Astrocyte (in vitro differentiated cells and primary cell): ENCODE data around the gene OTUB1. TPM values are rescaled to one million over a fixed set of nuclear protein-coding genes. Genes with fewer than 3 reads are reported as not detected.

Experiments used
- DNase-seq: peaks from one replicate; pipeline ENCODE4 v3.0.0-alpha.2; 2010; ENCODE audit warnings: low read depth
- FAIRE-seq: peaks from 2 replicates; lab custom pipeline; 2011; peaks lifted over from hg19 to GRCh38; lab: Jason Lieb, UNC
- H2AFZ ChIP-seq: 2 replicates; pipeline ENCODE4 v1.6.0; 2012; ENCODE audit warnings: low read depth, low read length, inconsistent platforms
- H3K27ac ChIP-seq: 2 replicates; pipeline ENCODE4 v1.5.1; 2011; ENCODE audit warnings: low read depth, low read length, inconsistent platforms
- H3K27me3 ChIP-seq: 2 replicates; pipeline ENCODE4 v1.6.0; 2011; ENCODE audit warnings: low read length, inconsistent platforms; ENCODE audit not compliant: insufficient read depth
- H3K36me3 ChIP-seq: 2 replicates; pipeline ENCODE4 v1.5.1; 2011; ENCODE audit warnings: low read length, inconsistent platforms; ENCODE audit not compliant: insufficient read depth
- H3K4me1 ChIP-seq: 2 replicates; pipeline ENCODE4 v1.5.1; 2011; ENCODE audit warnings: low read length, inconsistent platforms; ENCODE audit not compliant: insufficient read depth
- H3K4me2 ChIP-seq: 2 replicates; pipeline ENCODE4 v1.6.0; 2012; ENCODE audit warnings: low read length, inconsistent platforms
- H3K4me3 ChIP-seq: 2 replicates; pipeline ENCODE4 v1.5.1; 2011; ENCODE audit warnings: low read depth, mild to moderate bottlenecking, low read length, inconsistent platforms; ENCODE audit not compliant: insufficient read depth
- H3K79me2 ChIP-seq: 2 replicates; pipeline ENCODE4 v1.6.0; 2012; ENCODE audit warnings: mild to moderate bottlenecking, low read length, inconsistent platforms; ENCODE audit not compliant: insufficient read depth
- H3K9ac ChIP-seq: 2 replicates; pipeline ENCODE4 v1.6.0; 2012; ENCODE audit warnings: mild to moderate bottlenecking, low read length, inconsistent platforms
- H3K9me3 ChIP-seq: 2 replicates; pipeline ENCODE4 v1.5.1; 2012; ENCODE audit warnings: low read depth, mild to moderate bottlenecking, low read length, inconsistent platforms; ENCODE audit not compliant: insufficient read depth
- H4K20me1 ChIP-seq: 2 replicates; pipeline ENCODE4 v1.6.0; 2012; ENCODE audit warnings: low read length, inconsistent platforms; ENCODE audit not compliant: insufficient read depth
- H3K27ac Mint-ChIP-seq: one replicate; pipeline ENCODE4 v1.8.0; 2021; ENCODE audit warnings: mild to moderate bottlenecking, mixed read lengths; ENCODE audit not compliant: unreplicated experiment
- H3K27me3 Mint-ChIP-seq: one replicate; pipeline ENCODE4 v1.8.0; 2021; ENCODE audit warnings: low read depth, mixed read lengths; ENCODE audit not compliant: unreplicated experiment
- H3K36me3 Mint-ChIP-seq: one replicate; pipeline ENCODE4 v1.8.0; 2021; ENCODE audit warnings: low read depth, mixed read lengths; ENCODE audit not compliant: unreplicated experiment
- H3K4me1 Mint-ChIP-seq: one replicate; pipeline ENCODE4 v1.8.0; 2021; ENCODE audit warnings: low read depth, mixed read lengths; ENCODE audit not compliant: unreplicated experiment
- H3K4me3 Mint-ChIP-seq: one replicate; pipeline ENCODE4 v1.8.0; 2021; ENCODE audit warnings: mild to moderate bottlenecking, moderate library complexity, mixed read lengths; ENCODE audit not compliant: unreplicated experiment
- H3K9me3 Mint-ChIP-seq: one replicate; pipeline ENCODE4 v1.8.0; 2021; ENCODE audit warnings: mild to moderate bottlenecking, mixed read lengths; ENCODE audit not compliant: unreplicated experiment
- EZH2 ChIP-seq: IDR thresholded peaks from 2 replicates; pipeline ENCODE4 v1.6.1; 2012; ENCODE audit warnings: mild to moderate bottlenecking, low read length, inconsistent platforms; ENCODE audit not compliant: insufficient read depth
- total RNA-seq: library from RNA; stranded (reverse); gene quantifications from 2 replicates; pipeline ENCODE4 v1.2.1, GENCODE V29; 2021
- TF ChIP-seq, protein P1 (sequence below): IDR thresholded peaks from 2 replicates; pipeline ENCODE4 v1.5.1; 2011; ENCODE audit warnings: low read depth, mild to moderate bottlenecking, inconsistent platforms, low read length, moderate library complexity; ENCODE audit not compliant: insufficient read depth

OTUB1 gene
- total RNA-seq, 1 donor from 2014 or later = 78.5 TPM

- Histone ChIP-seq H3K4me2 (peak within 1 kb of the TSS; percentile 91), H3K79me2 (peaks cover 49% of the 10 kb centered on the region), H3K27ac (peak within 1 kb of the TSS; percentile 95), H3K36me3 (no peaks in the 10 kb centered on the region), H3K9ac (peak within 1 kb of the TSS; percentile 99), H3K4me1 (peaks cover 13% of the 10 kb centered on the region), H4K20me1 (peaks cover 30% of the 10 kb centered on the region), H3K4me3 (peak within 1 kb of the TSS; percentile 93), H3K27me3 (no peaks in the 10 kb centered on the region), H3K9me3 (no peaks in the 10 kb centered on the region), H2AFZ (peak within 1 kb of the TSS; percentile 96)
- Mint-ChIP-seq H3K27me3 (peaks cover under 1% of the 10 kb centered on the region), H3K4me3 (peak within 1 kb of the TSS; percentile 99), H3K4me1 (peaks cover 10% of the 10 kb centered on the region), H3K9me3 (no peaks in the 10 kb centered on the region), H3K36me3 (peaks cover 6% of the 10 kb centered on the region), H3K27ac (peak within 1 kb of the TSS; percentile 98)
- DNase-seq (peak; percentile 99), FAIRE-seq (no peak)
- TF ChIP-seq, protein P1, sequence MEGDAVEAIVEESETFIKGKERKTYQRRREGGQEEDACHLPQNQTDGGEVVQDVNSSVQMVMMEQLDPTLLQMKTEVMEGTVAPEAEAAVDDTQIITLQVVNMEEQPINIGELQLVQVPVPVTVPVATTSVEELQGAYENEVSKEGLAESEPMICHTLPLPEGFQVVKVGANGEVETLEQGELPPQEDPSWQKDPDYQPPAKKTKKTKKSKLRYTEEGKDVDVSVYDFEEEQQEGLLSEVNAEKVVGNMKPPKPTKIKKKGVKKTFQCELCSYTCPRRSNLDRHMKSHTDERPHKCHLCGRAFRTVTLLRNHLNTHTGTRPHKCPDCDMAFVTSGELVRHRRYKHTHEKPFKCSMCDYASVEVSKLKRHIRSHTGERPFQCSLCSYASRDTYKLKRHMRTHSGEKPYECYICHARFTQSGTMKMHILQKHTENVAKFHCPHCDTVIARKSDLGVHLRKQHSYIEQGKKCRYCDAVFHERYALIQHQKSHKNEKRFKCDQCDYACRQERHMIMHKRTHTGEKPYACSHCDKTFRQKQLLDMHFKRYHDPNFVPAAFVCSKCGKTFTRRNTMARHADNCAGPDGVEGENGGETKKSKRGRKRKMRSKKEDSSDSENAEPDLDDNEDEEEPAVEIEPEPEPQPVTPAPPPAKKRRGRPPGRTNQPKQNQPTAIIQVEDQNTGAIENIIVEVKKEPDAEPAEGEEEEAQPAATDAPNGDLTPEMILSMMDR = no peak
- no peak for TF ChIP-seq EZH2
Observed at GRCh38 chr11:63974259-63975143, 11.7 kb upstream of the OTUB1 start, which contains the start of gene COX8A. Gene COX8A, plus strand, starts transcription at chr11:63974620. Its CDS starts 61 bp downstream, at chr11:63974681.

DNA sequence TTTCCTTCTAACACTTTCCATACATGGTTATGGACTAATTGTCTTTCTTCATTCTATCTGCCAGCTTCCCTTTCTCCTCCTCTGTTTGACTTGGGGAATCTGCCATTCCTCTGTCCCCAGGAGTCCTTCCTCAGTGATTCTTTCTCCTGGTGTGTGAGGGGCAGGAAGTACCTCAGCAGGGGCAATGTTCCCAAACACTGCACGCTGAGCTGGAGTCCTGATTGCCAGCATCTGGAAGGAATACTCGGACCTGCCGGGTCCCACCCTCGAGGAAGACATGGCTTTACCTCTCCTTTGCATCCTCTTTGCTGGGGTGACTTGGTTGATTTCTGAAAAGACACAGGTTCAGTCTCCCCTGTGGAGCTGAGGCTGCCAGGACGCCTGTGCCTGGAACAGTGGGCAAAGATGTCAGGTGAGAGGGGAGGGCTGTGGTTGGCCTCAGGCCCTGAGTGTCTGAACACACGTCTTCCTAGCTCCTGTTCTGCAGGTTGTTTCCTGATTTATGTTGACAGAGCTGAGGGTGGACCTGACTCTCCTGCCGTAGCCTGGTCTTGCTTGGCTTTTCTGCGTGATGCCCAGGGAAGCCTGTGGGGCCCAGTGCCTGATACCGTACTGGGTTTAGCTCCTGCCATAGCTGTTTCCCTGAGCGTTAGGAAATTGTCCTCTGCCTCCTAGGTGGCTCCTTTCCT is 7.5 kb upstream of the OTUB1 start:
- no peaks in the 10 kb centered on the region for H3K27me3 ChIP-seq
- no peak overlapping the region for H2AFZ ChIP-seq
- H3K4me3 ChIP-seq = no peak overlapping the region
- H3K4me1 ChIP-seq = peaks cover 24% of the 10 kb centered on the region
- no peaks in the 10 kb centered on the region for H3K9me3 ChIP-seq
- FAIRE-seq (no peak), DNase-seq (no peak)
- H3K36me3 ChIP-seq = no peaks in the 10 kb centered on the region
- H4K20me1 ChIP-seq = peaks cover 48% of the 10 kb centered on the region
- H3K27ac Mint-ChIP-seq = peak overlapping the region; percentile 48
- no peak overlapping the region for H3K27ac ChIP-seq
- no peaks in the 10 kb centered on the region for H3K9me3 Mint-ChIP-seq
- H3K27me3 Mint-ChIP-seq = no peaks in the 10 kb centered on the region
- H3K36me3 Mint-ChIP-seq = peaks cover 6% of the 10 kb centered on the region
- H3K4me3 Mint-ChIP-seq = no peak overlapping the region
- H3K4me1 Mint-ChIP-seq = peaks cover 13% of the 10 kb centered on the region
- H3K4me2 ChIP-seq = no peak overlapping the region
- H3K79me2 ChIP-seq = peaks cover 64% of the 10 kb centered on the region
- no peak for TF ChIP-seq EZH2
- TF ChIP-seq, protein P1 = no peak
- no peak overlapping the region for H3K9ac ChIP-seq
